Measurements from ENCODE around the gene CHRM1.

DNA sequence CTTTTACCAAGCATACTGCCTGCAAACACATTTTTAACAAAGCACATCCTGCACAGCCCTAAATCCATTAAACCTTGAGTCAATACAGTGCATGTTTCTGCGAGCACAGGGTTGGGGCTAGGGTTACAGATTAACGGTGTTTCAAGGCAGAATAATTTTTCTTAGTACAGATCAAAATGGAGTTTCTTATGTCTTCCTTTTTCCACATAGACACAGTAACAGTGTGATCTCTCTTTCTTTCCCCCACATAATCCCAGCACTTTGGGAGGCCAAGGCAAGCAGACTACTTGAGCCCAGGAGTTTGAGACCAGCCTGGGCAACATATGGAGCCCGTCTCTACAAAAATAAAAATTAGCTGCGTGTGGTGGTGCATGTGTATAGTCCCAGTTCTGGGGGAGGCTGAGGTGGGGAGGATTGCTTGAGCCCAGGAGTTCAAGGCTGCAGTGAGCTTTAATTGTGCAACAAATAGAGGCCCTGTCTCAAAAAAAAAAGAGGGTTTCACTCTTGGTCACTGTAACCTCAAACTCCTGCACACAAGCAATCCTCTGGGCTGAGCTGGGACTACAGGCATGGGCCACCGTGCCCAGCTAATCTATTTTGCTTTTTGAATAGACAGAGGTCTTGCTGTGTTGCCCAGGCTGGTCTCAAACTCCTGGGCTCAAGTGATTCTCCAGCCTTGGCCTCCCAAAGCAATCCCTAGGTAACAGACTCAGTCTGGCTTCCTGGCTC, 60.2 kb downstream of the CHRM1 start:
- TF ChIP-seq CTCF (IDR thresholded peaks at IDR 0.05; ENCODE audit: low read length) (no peak), EZH2phosphoT487 (IDR thresholded peaks at IDR 0.05; ENCODE audit: low read length) (no peak)
